Inferior parietal cortex (tissue), 1 donor: ENCODE results near the gene HOXB8.

Experiments
- DNase-seq: peaks from one replicate; pipeline ENCODE4 v3.0.0-alpha.2; 2016; ENCODE audit errors: extremely low spot score

Gene HOXB8

DNA sequence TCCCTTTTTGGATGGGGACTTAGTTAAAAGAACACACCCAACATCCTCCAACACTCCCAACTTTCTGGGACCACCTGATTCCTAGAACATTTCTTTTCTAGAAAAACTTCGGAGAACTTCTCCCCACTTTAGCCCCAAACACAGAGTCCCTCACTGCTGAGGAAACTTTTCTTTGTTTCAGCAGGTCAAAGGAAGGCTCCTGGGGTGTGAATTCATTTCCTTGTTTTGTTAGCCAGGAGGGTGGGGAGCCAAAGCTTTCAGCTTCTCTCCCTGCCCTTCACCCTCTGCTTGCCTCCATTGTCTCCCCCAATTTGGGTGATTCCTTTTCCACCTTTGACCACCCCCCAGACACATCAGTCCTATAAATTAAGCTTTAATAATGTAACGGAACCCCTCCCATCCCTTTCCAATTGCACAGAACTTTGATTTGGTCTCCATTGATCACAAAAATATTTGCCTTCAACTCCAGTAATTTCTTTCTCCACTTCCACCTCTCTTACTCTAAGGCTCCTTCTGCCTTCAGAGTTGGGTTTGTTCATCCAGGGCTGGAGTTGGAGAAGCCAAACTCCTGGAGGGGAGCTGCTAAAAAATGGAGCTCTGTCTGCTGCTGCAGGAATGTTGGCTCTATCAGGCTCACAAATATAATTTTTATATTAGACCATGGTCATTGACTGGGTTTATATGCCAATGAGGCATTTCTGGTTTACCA lies 47.3 kb downstream of the HOXB8 start:
- DNase-seq, result no peak

DNA sequence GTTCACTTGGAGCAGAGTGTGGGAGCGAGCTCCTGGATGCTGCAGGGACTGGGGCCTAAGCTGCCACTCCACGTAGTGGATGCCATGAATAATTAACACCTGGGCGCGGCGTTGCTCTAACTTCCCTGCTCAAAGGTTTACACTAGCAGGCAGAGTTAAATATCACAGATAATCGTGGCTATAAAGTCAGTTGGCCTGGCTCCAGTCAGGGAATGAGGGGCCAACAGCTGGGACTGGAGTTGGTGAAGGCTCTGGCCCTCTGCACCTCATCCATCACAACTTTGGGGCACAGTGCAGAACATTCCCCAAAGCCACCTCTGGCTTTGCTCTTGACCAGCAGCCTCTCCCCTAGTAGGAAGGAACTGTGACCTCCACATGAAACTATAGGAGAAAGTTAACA lies 47.9 kb downstream of the HOXB8 start:
- no peak for DNase-seq

DNA sequence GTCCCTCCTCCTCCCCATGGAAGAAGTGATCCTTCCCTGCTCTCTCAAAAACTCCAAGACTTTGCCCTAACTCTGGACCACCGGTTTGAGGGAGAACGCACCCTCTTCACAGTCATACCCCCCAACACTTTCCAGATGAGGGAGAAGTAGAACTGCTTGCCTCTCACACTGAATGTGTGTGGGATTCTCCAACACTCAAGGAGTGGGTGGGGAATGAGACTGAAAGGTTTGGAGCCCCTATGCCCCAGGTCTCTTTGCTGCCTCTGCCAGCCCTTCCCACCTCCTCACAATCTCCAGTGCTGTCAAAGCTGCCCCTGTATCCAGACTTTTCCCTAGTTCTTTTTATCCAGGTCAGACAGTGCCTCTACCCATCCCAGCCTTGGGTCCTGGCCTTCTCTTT lies 48.4 kb downstream of the HOXB8 start:
- DNase-seq, result no peak

DNA sequence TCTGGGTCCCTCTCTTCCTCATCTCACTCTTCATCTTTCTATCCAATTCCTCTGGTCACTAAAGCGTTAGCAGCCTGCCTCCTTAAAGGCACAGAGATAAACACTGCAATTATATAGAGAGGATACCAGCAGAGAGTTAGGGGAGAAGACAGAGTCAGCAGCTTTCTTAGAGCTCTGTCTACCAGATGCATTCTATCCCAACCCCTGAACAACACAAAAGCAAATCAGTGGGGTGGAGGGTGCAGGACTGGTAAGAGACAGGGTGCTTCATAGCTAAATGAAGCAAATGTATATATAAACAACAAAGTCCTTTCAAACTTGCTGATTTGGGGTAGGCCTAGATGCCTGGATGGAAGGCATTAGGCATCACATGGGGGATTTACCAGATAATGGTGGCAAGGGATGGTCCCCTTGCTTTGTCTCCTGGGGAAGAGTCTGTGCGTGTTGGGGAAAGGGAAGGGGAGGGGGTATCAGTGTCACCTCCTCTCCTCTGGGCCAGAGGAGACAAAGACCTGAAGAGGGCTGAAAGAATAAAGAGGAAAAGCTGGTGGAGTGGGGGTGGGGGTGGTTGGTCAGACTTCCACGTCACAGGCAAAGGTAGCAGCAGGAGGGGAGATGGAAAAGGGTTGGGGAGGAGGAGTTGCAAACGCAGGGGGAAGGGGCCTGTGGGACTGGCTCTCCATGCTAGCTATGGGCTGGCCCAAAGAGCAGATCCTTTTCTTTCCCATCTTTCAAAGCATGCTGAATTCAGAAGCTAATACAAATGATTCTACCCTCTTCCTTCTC lies 49.0 kb downstream of the HOXB8 start:
- no peak for DNase-seq

DNA sequence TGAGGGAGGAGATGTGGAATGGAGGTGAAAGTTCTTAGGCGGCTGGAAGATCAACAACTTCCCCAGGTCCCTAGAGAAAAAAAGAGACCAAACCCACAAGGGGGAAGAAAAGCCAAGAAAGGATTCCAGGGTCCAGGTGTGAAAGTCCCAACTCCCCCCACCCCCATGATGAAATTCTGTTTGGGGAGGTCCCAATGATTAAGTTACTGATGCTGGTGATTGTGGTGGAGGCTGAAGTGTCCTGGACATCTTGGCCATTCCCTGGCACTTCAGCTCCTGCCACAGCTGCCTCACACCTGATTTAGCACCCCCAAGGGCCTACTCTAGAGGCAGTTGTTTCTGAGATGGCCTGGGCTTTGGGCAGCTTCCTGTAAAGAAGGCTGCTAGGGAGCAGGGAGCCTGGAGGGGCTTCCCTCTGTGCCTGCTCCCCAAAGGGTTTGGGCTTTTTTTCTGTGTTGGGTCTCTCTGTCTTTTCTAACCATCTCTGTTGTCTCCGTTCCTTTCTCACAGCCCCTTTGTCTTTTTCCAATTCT lies 50.0 kb downstream of the HOXB8 start:
- no peak for DNase-seq

DNA sequence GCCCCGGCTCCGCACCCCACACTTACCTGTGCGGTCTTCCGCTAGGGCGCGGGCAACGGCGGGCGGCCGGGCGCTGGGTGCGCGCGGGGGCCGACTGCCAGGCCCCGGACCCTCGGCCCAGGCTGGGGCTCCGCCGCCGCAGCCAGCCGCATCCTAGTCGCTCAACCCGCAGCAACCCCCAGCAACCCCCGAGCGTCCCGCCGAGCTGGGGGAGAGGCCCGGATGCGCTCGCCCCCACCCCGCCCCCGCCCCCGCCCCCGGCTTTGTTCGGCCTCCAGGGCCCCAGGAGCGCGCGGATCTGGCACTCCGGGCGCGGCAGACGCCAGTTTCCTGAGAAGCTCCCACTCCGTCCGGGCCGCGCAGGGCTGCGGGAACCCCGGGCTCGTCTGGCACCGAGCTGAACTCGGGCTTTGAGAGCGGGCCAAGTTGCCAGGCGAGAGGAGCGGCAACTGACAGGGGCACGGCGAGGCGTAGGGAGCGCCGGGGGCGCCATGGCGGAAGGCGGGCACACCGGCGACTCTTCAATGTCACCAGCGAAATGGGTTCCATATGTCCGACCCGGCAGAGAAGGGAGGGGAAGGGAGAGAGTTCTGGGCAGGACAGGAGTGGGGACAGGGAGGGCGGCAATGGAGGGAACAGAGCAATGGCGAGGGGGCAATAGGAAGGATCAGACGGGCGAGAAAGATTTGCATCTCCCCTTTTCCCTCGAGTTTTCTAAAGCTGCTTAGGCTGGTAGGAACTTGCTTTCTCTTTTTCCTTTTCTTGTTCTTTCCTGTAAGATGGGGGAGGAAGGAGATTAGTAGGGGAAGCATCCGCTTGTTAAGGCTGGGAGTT lies 50.7 kb downstream of the HOXB8 start:
- DNase-seq, result no peak

DNA sequence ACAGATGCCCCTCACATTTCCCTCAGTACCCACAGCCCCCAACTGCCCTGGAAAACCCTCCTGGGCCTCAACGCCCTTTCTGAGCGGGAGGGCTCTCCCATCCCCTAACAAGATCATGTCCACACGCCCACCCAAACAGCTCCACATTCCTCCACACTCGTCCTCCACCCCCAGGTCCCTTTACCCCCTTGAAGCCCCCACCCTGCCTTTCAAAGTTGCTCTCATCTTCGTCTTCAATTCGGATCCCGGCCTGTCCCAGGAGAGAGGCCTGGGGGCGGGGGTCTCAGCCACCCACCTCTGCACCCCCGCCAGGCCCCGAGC lies 51.3 kb downstream of the HOXB8 start:
- DNase-seq, result no peak

DNA sequence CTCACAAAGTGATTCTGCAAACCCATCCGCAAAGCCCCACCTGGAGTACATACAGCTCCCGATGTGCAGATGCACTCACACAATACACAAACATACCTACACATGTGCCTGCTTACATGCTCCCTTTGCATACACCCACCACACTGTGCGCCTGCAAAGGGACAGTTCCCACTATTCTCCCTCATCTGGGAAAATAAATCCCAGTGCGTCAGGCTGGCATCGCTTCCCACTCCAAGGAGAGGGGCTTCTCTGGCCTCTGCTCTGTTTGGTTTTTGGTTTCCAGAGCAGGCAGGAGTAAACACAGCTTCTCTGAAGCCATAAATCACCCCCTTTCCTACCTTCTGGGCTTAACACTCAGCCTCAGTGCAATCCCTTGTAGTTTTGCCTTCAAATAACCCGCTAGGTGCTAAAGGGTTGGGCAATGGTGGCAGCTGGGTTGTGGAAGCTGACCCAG lies 51.7 kb downstream of the HOXB8 start:
- DNase-seq, result no peak

DNA sequence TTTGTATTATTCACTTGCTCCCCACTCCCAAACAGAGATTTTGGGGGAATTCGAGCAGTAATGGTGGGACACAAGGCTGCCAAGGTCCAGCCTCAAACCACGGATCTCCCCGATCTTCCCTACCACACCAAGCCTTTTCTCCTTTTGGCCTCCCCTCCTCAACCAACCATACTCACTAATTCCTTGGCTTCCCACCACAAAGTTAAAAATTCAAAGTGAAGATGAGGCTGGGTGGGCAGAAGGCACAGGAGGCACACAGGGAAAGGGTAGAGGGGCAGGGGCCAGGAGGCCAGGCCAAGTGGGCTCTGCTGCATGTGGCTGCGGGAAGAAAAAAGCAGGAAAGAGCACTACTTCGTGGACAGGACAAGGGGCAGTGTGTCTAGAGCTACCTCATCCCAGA lies 52.2 kb downstream of the HOXB8 start:
- DNase-seq, result no peak
